Fibroblast of the aortic adventitia (primary cell): ENCODE results near the gene GJB6. TPM values are rescaled to one million over a fixed set of nuclear protein-coding genes. Genes with fewer than 3 reads are reported as not detected.

Experiments used
- DNase-seq: peaks from one replicate; pipeline ENCODE4 v3.0.0-alpha.2; 2010; ENCODE audit warnings: low read depth
- H3K4me3 ChIP-seq: 2 replicates; pipeline ENCODE4 v1.5.1; 2011; ENCODE audit warnings: low read depth, mild to moderate bottlenecking, control low read depth, low read length, moderate library complexity
- CTCF ChIP-seq: IDR thresholded peaks from 2 replicates; pipeline ENCODE4 v1.5.1; 2011; ENCODE audit warnings: mild to moderate bottlenecking, low read length, control low read depth, inconsistent platforms; ENCODE audit not compliant: insufficient read depth
- total RNA-seq: library from RNA; depleted of rRNA; stranded (reverse); fragments of >200 nt; gene quantifications from 2 replicates; pipeline ENCODE4 v1.2.3, GENCODE V29; 2012; ENCODE audit warnings: low replicate concordance

Gene GJB6
- total RNA-seq, 1 donor: not detected

GRCh38 chr13:20264271-20265018 is 32.3 kb upstream of the GJB6 start:
- no peak for DNase-seq
- H3K4me3 ChIP-seq: no peak overlapping the region
- TF ChIP-seq CTCF: no peak

- no peak for DNase-seq
- no peak for TF ChIP-seq CTCF
Observed at GRCh38 chr13:20263393-20264044, 31.4 kb upstream of the GJB6 start.

GRCh38 chr13:20258963-20259288 is 26.8 kb upstream of the GJB6 start:
- TF ChIP-seq CTCF: no peak
- no peak overlapping the region for H3K4me3 ChIP-seq

More at GRCh38 chr13:20263393-20264044, 31.4 kb upstream of the GJB6 start:
- H3K4me3 ChIP-seq: no peak overlapping the region

GRCh38 chr13:20258208-20258962 is 26.3 kb upstream of the GJB6 start:
- no peak for DNase-seq
- no peak for TF ChIP-seq CTCF
- H3K4me3 ChIP-seq: no peak overlapping the region

More at GRCh38 chr13:20258963-20259288, 26.8 kb upstream of the GJB6 start:
- no peak for DNase-seq

GRCh38 chr13:20254076-20254475 is 22.0 kb upstream of the GJB6 start:
- no peak overlapping the region for H3K4me3 ChIP-seq
- DNase-seq: no peak
- TF ChIP-seq CTCF: no peak

- no peak overlapping the region for H3K4me3 ChIP-seq
- no peak for TF ChIP-seq CTCF
- no peak for DNase-seq
Observed at GRCh38 chr13:20249913-20250312, 17.8 kb upstream of the GJB6 start.
